Retinal pigment epithelial cell (primary cell): Measurements from ENCODE around the gene THAP12.

Source experiments
- DNase-seq: peaks from one replicate; pipeline ENCODE4 v3.0.0-alpha.2; 2010; ENCODE audit warnings: low read depth
- H3K4me3 ChIP-seq: 2 replicates; pipeline ENCODE4 v1.5.1; 2011; ENCODE audit warnings: mild to moderate bottlenecking, low read length, control low read depth, moderate library complexity
- CTCF ChIP-seq: conservative IDR thresholded peaks from 2 replicates; pipeline ENCODE4 v1.5.1; 2011; ENCODE audit warnings: low read depth, low read length, control low read depth, inconsistent platforms

THAP12 gene

DNA sequence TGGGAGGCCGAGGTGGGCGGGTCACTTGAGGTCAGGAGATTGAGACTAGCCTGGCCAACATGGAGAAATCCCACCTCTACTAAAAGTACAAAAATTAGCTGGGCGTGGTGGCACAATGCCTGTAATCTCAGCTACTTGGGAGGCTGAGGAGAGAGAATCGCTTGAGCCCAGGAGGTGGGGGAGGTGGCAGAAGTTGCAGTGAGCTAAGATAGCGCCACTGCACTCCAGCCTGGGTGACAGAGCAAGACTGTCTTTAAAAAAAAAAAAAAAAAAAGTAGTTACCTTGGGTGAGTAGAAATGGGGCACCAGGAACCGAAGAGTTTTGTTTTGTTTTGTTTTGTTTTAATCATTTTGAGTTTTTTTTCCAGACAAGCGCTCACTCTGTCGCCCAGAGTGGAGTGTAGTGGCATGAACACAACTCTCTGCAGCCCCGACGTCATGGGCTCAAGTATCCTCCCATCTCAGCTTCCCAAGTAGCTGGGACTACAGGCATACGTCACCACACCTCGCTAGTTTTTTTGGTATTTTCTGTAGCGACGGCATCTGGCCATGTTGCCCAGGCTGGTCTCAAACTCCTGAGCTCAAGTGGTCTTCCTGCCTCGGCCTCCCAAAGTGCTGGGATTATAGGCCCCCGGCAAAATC is 15.8 kb downstream of the THAP12 start:
- H3K4me3 ChIP-seq, result no peak overlapping the region
- no peak for DNase-seq
- no peak for TF ChIP-seq CTCF

DNA sequence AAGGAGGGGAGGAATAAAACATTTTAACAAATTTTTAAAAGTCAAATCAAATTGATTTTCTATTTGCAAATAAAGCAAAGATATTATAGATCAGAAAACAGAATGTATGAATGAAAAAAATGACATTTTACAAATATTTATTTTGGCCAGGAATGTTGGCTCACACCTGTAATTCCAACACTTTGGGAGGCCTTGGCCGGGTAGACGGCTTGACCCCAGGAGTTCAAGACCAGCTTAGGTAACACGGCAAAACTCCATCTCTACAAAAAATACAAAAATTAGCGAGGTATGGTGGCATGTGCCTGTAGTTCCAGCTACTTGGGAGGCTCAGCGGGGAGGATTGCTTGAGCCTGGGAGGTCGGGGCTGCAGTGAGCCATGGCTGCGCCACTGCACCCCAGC is 18.2 kb downstream of the THAP12 start:
- DNase-seq, result no peak
- H3K4me3 ChIP-seq, result no peak overlapping the region
- no peak for TF ChIP-seq CTCF

DNA sequence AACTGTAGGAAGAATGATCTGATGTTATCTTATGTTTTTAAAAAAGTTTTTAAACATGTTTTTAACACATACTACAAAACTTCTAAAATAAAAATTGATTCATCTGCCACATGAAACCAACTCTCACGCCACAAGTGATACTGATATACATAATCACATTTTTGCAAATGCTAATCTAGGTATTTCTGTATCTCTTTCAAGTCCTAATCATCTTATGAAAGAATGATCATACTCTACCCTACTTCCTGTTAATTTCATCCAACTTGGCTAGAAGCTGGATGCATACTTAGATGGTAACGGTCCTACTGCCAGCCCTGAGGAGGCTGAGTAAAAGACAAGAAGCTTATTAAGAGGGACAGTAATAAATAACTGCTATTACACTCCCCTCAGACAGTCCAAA is 19.2 kb downstream of the THAP12 start:
- H3K4me3 ChIP-seq, result no peak overlapping the region
- TF ChIP-seq CTCF, result no peak
- DNase-seq, result no peak

DNA sequence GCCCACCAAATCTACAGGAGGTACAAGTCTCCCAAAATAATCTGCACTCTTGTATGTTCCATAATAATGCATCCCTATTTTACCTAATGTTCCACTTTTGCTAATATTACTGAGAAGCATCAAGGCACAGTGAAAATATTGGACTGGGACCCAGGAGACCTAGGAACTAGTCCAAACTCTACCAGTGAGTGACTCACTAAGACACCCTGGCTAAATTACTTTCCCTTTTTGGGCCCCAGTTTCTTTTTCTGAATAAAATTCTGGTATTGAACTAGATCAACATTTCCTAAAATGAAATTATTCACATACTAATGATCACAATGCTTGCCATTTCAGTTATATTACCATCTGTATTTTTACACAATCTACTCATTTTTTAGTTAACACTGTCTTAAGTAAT is 19.6 kb downstream of the THAP12 start:
- no peak for TF ChIP-seq CTCF
- no peak for DNase-seq
- no peak overlapping the region for H3K4me3 ChIP-seq

DNA sequence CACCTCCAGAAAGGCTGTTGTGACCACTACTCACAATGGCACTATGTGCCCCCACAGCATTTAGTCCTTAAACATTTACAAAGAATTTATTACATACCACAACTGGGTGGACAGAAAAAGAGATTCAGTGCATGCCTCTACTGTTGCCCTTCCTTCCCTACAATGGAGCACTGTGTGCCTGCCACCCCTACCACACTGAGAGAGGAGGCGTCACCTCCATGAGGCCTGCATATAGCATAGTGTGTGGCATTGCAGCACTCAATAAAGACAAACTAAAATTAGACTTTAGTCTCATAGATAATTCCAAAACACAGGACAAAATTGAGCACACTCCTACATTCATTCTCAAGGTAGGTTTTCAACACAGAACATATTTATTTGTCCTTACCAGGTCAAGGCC is 25.8 kb downstream of the THAP12 start:
- DNase-seq, result no peak
- no peak overlapping the region for H3K4me3 ChIP-seq
- TF ChIP-seq CTCF, result no peak

GRCh38 chr11:76348348-76348747 is 32.6 kb downstream of the THAP12 start:
- DNase-seq, result no peak
- H3K4me3 ChIP-seq, result no peak overlapping the region
- TF ChIP-seq CTCF, result no peak

- TF ChIP-seq CTCF, result no peak
- no peak for DNase-seq
- H3K4me3 ChIP-seq, result no peak overlapping the region
Observed at GRCh38 chr11:76347466-76347865, 33.5 kb downstream of the THAP12 start.
